Umbilical cord (tissue), 2 donors: Measurements from ENCODE around the gene NSUN5. TPM values are rescaled to one million over a fixed set of nuclear protein-coding genes. Genes with fewer than 3 reads are reported as not detected.
"Not testable (repeated sequence)": the region's sequence is repeated elsewhere in the genome, so short reads cannot be mapped to it uniquely, and the experiment has no call there.

Experiments
- DNase-seq: peaks from one replicate; pipeline ENCODE4 v3.0.0-alpha.2; 2015; ENCODE audit warnings: low spot score
- total RNA-seq: library from RNA; depleted of rRNA; stranded (reverse); fragments of >200 nt; gene quantifications from one replicate; pipeline ENCODE4 v1.2.3, GENCODE V29; 2014; ENCODE audit warnings: low replicate concordance; ENCODE audit not compliant: insufficient read depth

NSUN5 gene
- total RNA-seq, 1 donor from 2014 or later = 7.2 TPM

- DNase-seq = not testable (repeated sequence)
These were observed 11.4 kb downstream of the NSUN5 start for GRCh38 chr7:73297235-73297634.

- not testable (repeated sequence) for DNase-seq
These were observed 31.4 kb downstream of the NSUN5 start for GRCh38 chr7:73277210-73277609.

DNA sequence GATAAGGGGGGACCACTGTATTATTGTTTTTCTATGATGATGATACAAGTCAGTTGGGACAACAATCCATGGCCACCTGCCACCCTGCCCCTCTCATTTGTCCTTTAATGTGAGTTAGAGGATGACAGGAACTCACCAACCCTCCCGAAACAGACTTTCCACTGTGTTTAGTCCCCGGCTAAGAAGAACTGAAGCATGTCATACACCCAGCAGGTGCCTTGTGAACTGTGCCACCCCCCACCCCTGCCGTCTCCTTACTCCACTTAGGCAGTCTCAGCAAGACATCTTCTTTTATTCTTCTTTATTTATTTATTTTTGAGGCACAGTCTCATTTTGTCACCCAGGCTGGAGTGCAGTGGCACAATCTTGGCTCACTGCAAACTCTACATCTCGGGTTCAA is 40.8 kb downstream of the NSUN5 start:
- DNase-seq = not testable (repeated sequence)

- DNase-seq = not testable (repeated sequence)
These were observed 41.8 kb downstream of the NSUN5 start for GRCh38 chr7:73266719-73267368.

GRCh38 chr7:73262416-73262815 is 46.2 kb downstream of the NSUN5 start:
- DNase-seq = not testable (repeated sequence)

Other genes with a start within 250 kb of the NSUN5 start
- gene SPDYE9, start 222.8 kb downstream of the NSUN5 start, total RNA-seq = 1.7 TPM
- 0.48 TPM for gene TRIM50, start 19.3 kb upstream of the NSUN5 start, total RNA-seq
- gene FKBP6, start 19.3 kb upstream of the NSUN5 start, total RNA-seq = 0.72 TPM
- gene FZD9, start 125.0 kb upstream of the NSUN5 start, total RNA-seq = not detected
- 57.8 TPM for gene BAZ1B, start 213.5 kb upstream of the NSUN5 start, total RNA-seq
- 11.6 TPM for gene BCL7B, start 248.9 kb upstream of the NSUN5 start, total RNA-seq